Islet precursor cell (in vitro differentiated cells): ENCODE results near the gene PLSCR4.

Experiments
- DNase-seq: peaks from one replicate; pipeline ENCODE4 v3.0.0-alpha.2; 2018

PLSCR4 gene

DNA sequence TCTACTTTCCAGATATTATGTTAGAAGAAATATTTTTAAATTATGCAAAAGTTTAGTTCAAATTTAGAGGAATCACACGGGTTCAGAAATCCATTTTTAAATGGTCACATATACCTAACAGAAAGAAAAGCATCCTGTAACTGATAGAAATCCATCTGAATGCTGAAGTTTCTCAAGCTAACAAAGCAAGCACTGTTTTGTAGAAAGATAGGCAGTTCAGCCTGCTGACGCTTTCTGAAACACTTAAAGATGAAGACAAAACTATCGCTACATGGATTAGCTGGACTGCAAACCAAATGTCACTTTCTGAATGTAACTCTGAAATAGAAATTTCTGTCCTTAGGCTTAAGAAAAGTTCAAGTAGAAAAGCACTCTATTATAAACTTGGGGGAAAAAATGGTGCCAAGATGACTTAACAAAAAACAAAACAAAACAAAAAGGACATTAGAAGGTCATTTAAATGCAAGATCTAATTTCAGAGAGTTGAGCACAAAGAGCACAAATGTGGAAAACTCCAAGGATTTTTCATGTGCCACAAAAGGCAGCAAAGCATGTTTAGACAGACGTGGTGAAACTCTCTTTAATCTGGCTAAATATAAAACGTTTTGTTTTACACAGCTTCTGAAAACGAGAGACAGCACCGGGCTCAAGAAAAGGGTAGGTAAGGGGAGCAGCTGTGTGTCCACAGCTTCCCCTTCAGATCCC, 91.1 kb downstream of the PLSCR4 start:
- DNase-seq: no peak

DNA sequence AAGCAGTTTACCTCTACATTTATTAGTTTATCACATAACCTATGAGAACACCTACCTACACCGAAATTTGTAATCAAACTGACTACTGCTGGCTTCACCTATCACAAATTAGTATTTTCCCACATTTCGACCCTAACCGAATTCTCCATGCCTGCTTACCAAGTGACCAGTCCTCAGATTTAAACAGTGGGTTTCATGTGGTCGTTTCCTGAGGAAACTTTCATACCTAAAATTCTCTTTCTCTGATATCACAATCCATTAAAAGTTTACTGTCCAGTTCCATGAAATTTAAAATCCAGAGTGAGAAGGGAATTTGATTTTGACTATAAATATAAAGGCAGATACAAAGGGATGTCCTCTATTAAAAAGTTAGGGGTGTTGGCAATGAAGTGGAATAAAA, 91.9 kb downstream of the PLSCR4 start:
- no peak for DNase-seq

DNA sequence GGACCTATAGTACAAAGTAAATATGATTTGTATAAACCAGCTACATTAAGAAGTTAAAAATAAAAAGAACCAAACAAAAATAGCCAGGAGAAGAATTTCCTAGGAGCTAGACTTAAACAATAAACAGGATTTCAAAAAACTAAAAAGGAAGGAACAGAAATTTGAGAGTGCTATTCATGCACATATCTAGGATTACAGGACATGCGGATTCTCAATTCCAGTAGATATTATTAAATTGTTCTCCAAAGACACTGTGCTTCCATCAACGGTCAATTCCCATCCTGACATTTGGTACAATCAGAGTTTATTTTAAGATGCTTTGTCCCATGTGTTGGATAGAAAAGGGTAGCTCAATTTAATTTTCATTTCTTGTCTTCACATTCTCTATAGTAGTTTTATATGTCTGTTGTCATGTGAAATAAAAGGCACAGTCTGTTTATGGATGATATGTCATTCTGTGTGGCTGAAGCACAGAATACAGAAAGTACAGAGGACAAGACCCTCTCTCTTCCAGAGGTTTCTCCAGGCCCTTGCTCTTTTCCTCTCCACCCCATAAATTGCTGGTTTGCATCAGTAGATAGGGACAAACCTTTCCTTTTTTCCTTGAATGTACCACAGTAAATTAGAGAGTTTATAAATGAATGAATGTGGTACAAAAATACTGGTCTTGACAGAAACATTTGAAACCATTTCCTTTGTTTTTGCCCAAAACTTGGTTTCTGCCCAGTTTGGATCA, 93.4 kb downstream of the PLSCR4 start:
- no peak for DNase-seq

DNA sequence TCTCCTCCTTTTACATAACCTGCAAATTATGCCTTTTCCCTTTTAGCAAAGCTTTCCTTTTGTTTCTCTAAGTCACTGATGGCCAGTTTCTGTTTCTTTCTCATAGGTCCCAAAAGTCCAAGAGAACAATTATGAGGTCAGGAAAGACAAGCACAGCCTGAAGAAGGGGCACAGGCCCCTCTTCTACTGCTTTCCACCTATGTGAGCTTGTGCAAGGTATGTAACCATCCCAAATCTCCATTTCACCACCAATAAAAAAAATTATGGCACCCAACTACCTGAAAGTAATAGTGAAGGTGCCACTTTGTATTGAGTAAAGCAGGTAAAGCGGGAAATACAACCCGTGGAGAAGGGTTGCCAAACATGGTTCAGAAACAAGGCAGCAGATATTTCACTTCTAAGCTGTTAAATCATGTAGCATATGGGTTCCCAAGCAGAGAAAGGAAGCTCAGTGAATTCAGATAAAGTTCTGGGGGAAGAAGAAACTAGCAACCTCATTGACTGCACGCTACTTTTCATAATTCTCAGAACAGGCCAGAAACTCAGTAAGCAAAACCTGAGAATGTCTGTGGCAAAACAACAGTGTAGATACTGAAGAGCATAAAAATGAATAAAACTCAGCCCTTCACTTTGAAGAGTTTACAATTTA, 94.1 kb downstream of the PLSCR4 start:
- DNase-seq: no peak

DNA sequence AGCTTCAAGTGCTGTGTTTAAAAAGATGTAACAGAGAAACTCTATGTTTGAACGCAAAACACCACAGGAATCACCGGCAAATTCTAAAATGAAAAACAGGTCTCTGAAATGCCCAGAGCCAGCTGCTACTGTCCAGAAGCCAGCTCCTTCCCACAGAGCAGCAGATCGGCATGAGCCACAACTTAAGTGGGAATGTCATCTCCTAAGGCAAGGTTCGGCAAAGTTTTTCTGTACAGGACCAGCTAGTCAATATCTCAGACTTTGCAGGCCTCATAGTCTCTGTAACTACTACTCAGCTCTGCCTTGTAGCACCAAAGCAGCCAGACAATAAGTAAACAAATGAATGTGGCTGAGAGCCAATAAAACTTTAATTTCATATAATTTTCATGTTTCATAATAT, 94.8 kb downstream of the PLSCR4 start:
- DNase-seq: peak; percentile 60

DNA sequence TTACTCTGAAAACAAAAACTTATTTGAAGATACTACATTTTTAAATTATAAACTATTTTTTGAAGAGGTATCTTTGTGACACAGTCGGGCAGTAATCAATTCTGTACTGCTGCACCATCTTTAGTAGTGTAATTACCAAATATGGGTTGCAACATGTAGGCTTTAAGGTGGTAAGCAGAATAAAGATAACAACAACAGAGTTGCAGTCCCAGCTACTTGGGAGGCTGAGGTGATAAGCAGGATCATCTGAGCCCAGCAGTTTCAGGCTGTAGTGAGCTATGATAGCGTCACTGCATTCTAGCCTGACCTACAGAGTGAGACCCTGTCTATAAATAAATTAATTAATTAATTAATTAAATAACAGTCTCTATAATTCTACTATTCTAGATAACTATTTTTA, 95.9 kb downstream of the PLSCR4 start:
- no peak for DNase-seq

DNA sequence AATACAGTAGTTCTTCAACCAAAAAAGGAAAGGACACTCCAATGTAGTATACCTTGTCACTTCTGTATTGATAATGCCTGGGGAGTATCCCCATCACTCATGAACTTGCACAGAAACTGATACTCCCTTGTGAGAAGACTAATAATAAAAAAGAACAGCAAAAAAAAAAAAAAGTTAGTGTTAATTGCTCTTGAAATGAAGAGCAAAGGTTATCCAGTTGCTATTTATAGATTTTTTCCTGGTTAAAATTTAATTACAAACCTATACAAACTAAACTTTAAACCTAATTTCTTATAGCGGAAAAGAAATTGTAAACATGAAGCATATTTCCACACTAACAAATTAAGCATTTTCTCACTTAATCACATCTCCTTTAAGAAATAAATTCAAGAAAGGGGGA, 96.6 kb downstream of the PLSCR4 start:
- DNase-seq: no peak

DNA sequence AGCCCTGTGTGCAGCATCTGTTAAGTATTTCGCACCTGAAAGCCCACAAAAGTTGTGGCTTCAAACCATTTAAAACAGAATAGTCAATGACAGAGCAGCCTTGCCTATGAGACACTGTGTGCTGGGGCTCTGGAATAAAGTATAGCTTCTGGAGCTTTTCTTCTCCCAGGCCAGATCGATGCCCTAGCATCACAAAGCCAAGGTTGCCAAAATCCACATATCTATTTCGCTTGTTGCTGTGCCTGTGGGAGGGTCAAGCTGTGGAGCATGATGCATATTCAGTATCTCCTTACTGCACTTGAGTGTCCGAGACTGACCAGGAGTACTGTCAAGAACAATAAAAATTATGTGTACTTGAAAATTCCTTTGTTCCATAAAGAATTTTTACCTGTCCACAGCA, 97.5 kb downstream of the PLSCR4 start:
- DNase-seq: no peak

DNA sequence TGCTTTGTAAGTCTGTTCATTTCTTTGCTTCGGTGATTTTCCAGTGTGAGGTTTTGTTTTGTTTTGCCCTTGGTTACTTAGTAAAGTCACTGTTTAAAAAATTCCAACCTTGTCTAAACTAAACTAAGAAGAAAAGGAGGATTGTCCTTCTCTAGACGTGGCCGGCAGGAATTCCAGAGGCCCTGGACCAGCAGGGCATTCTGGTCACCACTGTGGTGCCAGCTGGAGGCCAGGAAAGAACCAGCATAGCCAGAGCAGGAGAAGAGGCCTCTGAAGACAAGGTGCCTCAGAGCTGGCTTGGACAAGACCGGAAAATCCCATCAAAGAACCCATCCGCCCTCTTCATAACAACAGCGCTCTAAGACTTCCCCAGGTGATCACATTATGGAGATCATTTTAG, 98.1 kb downstream of the PLSCR4 start:
- DNase-seq: peak; percentile 61

DNA sequence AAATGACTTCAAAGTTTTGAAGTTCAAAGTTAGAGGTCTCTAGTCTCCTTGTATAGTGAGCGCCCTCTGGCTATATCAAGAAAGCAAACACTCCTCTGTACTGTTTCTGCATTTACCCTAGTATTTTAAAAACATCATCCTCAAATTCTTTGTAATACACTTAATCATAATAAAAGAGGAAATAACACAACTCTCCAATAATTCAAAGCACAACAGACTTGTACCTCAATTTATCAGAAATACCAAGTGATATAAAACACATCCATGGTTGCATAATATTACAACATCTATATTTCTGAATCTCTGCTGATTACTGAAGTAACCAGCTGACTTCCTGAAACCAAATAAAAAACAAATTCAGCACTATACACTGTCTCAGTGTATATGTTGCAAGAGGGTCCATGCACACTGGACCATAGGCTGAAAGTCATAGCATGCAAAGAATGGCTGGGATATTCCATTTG, 102.4 kb downstream of the PLSCR4 start:
- DNase-seq: no peak

DNA sequence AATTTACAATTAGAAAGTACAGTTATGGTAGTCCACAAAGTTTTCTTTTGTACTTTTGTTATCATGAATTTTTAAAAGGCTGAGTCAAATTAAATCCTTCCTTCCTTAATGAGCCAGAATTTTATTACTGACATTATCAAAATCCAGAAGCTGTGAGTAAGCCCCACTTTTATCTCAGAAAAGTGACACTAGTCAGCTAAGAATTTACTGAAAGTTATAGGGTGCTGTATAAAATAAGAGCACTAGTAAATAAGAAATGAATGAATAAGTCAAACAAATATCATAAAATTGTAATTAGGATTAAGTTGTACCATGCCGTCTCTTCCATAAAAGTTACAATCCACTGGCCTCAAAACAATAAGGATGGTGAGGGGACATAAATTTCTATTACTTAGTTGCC, 105.3 kb downstream of the PLSCR4 start:
- DNase-seq: no peak

DNA sequence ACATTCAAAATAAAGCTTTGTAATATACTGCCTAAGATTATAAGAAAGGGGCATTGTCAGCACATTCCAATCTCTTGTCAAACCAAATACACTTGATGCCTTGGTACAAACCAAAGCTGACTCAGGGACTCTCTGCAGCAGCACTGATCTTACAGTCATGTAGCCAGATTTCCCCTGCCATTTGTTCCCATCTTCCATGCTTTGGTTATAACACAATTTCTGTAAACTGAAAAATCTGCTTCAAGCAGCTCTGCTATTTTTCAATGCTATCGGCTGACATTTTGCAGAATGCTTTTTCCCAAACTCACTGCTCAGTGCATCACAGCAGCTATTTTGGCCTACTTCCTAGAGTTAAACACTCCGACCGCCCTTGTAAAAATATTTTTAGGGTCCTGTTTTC, 108.1 kb downstream of the PLSCR4 start:
- DNase-seq: no peak
